ENCODE data around the gene DLK2.

DLK2 gene

DNA sequence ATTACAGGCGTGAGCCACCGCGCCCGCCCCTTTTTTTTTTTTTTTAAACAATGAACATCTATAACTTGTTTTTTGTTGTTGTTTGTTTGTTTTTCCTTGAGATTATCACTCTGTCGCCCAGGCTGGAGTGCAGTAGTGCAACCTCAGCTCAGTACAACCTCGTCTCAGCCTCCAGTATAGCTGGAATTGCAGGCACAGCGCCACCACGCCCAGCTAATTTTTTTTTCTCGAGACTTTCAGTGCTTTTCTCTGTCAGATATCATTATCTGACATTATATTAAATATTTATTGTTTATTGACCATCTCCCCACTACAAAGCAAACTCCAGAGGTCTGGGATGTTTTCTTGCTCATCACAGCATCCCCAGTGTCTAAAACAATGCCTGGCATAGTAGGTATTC is 2.3 kb upstream of the DLK2 start:
- no peak for DNase-seq (ENCODE audit: extremely low read depth, low read depth)
- TF ChIP-seq, protein P1, sequence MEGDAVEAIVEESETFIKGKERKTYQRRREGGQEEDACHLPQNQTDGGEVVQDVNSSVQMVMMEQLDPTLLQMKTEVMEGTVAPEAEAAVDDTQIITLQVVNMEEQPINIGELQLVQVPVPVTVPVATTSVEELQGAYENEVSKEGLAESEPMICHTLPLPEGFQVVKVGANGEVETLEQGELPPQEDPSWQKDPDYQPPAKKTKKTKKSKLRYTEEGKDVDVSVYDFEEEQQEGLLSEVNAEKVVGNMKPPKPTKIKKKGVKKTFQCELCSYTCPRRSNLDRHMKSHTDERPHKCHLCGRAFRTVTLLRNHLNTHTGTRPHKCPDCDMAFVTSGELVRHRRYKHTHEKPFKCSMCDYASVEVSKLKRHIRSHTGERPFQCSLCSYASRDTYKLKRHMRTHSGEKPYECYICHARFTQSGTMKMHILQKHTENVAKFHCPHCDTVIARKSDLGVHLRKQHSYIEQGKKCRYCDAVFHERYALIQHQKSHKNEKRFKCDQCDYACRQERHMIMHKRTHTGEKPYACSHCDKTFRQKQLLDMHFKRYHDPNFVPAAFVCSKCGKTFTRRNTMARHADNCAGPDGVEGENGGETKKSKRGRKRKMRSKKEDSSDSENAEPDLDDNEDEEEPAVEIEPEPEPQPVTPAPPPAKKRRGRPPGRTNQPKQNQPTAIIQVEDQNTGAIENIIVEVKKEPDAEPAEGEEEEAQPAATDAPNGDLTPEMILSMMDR (IDR thresholded peaks at IDR 0.05; ENCODE audit: low read depth, low read length, missing control alignments), result no peak
- no peak overlapping the region for H3K4me3 ChIP-seq (replicated peaks; ENCODE audit: low read depth, low read length)

DNA sequence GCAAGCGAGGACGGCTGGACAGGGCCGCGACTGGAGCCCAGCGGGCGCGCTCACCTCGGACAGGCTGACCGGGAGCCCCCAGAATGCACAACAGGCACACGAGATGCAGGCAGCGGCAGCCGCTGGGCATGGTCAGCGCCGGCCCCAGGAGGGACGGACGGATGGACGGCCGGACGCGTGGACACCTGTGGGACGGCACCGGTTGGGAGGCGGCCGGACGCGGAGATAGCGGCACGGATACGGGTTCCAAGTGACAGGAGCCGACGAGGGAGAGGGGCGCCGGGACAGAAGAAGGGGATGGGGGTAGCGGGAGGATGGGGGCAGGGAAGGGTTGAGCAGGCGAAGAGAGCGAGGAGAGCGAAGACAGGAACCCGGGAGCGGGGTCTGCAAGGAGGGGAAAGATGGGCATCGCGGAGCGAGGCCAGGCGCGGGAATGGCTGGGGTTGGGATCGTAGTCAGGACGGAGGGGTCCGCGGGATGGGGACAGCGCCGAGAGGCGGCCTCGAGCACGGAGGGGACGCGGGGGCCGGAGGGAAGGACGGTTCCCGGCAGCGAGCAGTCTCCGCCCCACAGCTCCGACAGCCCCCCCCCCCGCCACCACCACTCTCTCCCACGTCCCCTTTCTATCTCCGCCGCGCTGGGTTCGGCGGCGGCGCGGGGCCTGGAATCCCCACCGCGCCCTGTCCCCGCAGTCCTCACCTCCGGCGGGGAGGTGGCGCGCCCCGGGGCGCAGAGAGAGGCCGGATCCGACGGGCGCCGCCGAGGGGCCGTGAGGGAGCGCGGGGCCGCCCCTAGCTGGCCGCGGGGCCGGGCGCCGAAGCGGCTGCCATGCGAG is 435 bp downstream of the DLK2 start:
- TF ChIP-seq, protein P1 (IDR thresholded peaks at IDR 0.05; ENCODE audit: low read depth, low read length, missing control alignments), result no peak
- peak overlapping the region; percentile 44 for H3K4me3 ChIP-seq (replicated peaks; ENCODE audit: low read depth, low read length)
- DNase-seq (ENCODE audit: extremely low read depth, low read depth), result no peak

DNA sequence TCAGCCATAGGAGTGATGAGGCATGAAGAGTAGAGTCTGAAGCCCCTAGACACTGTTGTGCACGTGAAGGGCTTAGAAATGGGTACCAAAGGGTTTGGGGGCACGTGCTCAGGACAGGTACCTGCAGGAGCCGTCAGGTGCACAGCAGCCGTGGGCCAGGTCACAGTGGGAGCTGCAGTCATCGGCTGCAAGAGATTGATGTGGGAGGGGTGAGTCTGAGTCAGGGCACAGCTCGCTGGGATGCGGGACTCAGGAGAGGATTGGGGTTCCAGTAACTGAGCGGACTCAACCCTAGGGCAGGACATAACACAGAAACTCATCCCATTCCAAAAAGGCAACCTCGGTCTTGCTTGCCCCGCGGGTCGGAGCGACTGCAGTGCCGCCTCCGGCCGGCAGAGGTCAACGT is 1.1 kb downstream of the DLK2 start:
- no peak for DNase-seq (ENCODE audit: extremely low read depth, low read depth)
- peak overlapping the region; percentile 44 for H3K4me3 ChIP-seq (replicated peaks; ENCODE audit: low read depth, low read length)
- TF ChIP-seq, protein P1 (IDR thresholded peaks at IDR 0.05; ENCODE audit: low read depth, low read length, missing control alignments), result peak; percentile 91

DNA sequence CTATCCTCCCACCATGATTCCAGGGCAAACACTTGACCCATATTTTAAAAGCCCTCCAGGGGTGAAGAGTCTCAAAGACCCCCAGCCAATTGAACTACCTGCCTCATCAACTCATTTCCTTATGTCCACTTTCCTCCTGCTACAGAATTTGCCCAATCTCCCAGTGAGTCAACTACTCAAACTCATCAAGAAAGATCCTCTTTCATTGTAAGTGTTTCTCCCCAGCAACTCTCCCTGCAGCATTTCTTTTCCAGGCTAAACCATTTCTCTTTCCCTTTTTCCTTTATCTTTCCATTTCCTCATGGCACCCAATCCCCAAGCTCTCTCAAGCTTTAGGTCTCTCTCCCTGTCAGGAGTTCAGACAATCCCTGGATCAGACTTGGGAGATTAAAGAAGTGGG is 1.5 kb downstream of the DLK2 start:
- TF ChIP-seq, protein P1 (IDR thresholded peaks at IDR 0.05; ENCODE audit: low read depth, low read length, missing control alignments), result no peak
- H3K4me3 ChIP-seq (replicated peaks; ENCODE audit: low read depth, low read length), result no peak overlapping the region
- DNase-seq (ENCODE audit: extremely low read depth, low read depth), result no peak

DNA sequence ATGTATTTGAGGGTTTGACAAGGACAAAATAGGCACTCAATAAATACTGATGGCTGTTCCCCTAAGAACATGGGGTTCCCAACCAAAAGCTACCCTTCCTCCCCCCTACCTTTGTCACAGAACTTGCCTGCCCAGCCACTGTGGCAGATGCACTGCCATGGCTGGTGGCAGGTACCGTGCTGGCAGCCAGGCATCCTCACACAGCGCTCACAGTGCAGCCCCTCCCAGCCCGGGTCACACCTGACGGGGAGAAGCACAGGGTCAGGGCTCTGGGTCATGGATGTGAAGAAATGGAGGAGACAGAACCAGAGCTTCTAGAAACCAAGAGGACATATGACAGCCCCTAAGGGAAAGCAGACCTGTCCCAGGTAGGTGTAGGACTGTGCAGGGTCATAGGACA is 2.5 kb downstream of the DLK2 start:
- no peak for DNase-seq (ENCODE audit: extremely low read depth, low read depth)
- TF ChIP-seq, protein P1 (IDR thresholded peaks at IDR 0.05; ENCODE audit: low read depth, low read length, missing control alignments), result no peak
- H3K4me3 ChIP-seq (replicated peaks; ENCODE audit: low read depth, low read length), result no peak overlapping the region

DNA sequence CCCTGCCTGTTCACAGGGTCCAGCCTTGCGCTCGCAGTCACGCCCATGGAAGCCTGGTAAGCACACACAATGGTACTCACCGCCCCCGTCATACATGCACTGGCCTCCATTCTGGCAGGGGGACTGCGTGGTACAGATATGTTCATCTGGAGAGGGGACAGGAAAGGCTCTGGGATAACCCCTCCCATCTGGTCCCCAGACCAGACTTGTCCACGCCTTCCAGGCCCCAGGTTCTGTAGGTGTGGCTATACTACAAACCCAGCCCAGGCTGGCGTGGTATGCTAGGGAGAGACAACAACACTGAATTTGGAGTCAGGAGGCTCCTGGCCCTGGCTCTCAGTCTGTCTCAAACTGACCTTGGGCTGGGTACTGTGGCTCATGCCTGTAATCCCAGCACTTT is 3.4 kb downstream of the DLK2 start:
- DNase-seq (ENCODE audit: extremely low read depth, low read depth), result no peak
- TF ChIP-seq, protein P1 (IDR thresholded peaks at IDR 0.05; ENCODE audit: low read depth, low read length, missing control alignments), result no peak
- no peak overlapping the region for H3K4me3 ChIP-seq (replicated peaks; ENCODE audit: low read depth, low read length)
